ENCODE measurements around the gene TRMT11.

TRMT11 gene

GRCh38 chr6:126077810-126078776 is 91.8 kb downstream of the TRMT11 start:
- no peak for DNase-seq

GRCh38 chr6:126083875-126084274 is 97.5 kb downstream of the TRMT11 start:
- no peak for DNase-seq

GRCh38 chr6:126086560-126086959 is 100.2 kb downstream of the TRMT11 start:
- no peak for DNase-seq
